Right cardiac atrium (tissue), 5 donors: Measurements from ENCODE around the gene AEBP2. TPM values are rescaled to one million over a fixed set of nuclear protein-coding genes. Genes with fewer than 3 reads are reported as not detected.
A peak's percentile ranks its signal among the peaks of the same experiment; 100 is the strongest.
"Not testable (repeated sequence)": the region's sequence is repeated elsewhere in the genome, so short reads cannot be mapped to it uniquely, and the experiment has no call there.

Experiments used
- ATAC-seq, 2 donors: fragments of 200-7000 bp; cut with Tn5 transposase; one replicate each; pipeline versions ENCODE4 v1.8.0 to v1.9.1; 2020; ENCODE audit warnings: moderate library complexity in 2 of 2, mild to moderate bottlenecking in 1 of 2
- DNase-seq, 3 donors: peaks; one replicate each; pipeline ENCODE4 v3.0.0-alpha.2; 2020
- H3K27ac ChIP-seq: one replicate; pipeline ENCODE4 v1.5.1; 2013; ENCODE audit warnings: mild to moderate bottlenecking, low read length, control low read depth, moderate library complexity
- H3K27me3 ChIP-seq: one replicate; pipeline ENCODE4 v1.6.1; 2013; ENCODE audit not compliant: control insufficient read depth, insufficient read depth
- H3K4me1 ChIP-seq: one replicate; pipeline ENCODE4 v1.6.1; 2013; ENCODE audit warnings: low read length; ENCODE audit not compliant: control insufficient read depth, insufficient read depth
- H3K4me3 ChIP-seq: one replicate; pipeline ENCODE4 v1.5.1; 2013; ENCODE audit warnings: low read length, control low read depth
- H3K9me3 ChIP-seq: one replicate; pipeline ENCODE4 v1.6.1; 2013; ENCODE audit warnings: low read length; ENCODE audit not compliant: control insufficient read depth
- WGBS: extraction: QIAGEN DNeasy Blood & Tissue Kit; methylation state at CpG from one replicate; pipeline ENCODE4 v1.1.7; 2013; 5-methylcytosine and 5-hydroxymethylcytosine counted together
- intact Hi-C, 4 donors: fragments of 100-400 bp; cut with DNase I; formaldehyde crosslinking; loops; one replicate each; pipeline versions ENCODE4 v1.11.0 to v1.14.0; 2022 to 2023
- long read RNA-seq, 4 donors: library from polyadenylated mRNA; unstranded; transcript quantifications; one replicate each; pipeline ENCODE4 v2.0.0, GENCODE V29; 2020 to 2021
- polyA plus RNA-seq: library from polyadenylated mRNA; stranded (reverse); fragments of 200-250 nt; gene quantifications from one replicate; pipeline ENCODE4 v1.2.3, GENCODE V29; 2013
- total RNA-seq, 4 donors: library from RNA; stranded (reverse); fragmentation: NEBNext Ultra II Directional; extraction: Animal tissue kit (Norgen Biotek cat#: 25700); gene quantifications; one replicate each; pipeline ENCODE4 v1.2.1, GENCODE V29; 2021
- donor health status: healthy with polysubstance abuse.
- donor health status: DM: no; HTN: yes; CAD: no.
- donor health status: DM: no; HTN: no; CAD: no.
- donor health status: DM: no; HTN: yes; CAD: no; lungs with severe emphysema.
- donor health status: DM: yes; HTN: yes; CAD: no.

AEBP2 gene, protein sequence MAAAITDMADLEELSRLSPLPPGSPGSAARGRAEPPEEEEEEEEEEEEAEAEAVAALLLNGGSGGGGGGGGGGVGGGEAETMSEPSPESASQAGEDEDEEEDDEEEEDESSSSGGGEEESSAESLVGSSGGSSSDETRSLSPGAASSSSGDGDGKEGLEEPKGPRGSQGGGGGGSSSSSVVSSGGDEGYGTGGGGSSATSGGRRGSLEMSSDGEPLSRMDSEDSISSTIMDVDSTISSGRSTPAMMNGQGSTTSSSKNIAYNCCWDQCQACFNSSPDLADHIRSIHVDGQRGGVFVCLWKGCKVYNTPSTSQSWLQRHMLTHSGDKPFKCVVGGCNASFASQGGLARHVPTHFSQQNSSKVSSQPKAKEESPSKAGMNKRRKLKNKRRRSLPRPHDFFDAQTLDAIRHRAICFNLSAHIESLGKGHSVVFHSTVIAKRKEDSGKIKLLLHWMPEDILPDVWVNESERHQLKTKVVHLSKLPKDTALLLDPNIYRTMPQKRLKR
- total RNA-seq, result 10 to 100 TPM; 30.7 to 35.3 (median 34.4) TPM
- polyA plus RNA-seq, result 11.9 TPM
- long read RNA-seq, donor 1, full-length matches to known transcripts, result 25 of 32 reads
- long read RNA-seq, donor 1, partial matches to known transcripts, result 1 of 32 reads
- long read RNA-seq, donor 1, other reads (novel, unspliced or antisense), result 6 of 32 reads
- long read RNA-seq, donor 2, full-length matches to known transcripts, result 6 of 10 reads
- long read RNA-seq, donor 2, partial matches to known transcripts, result 1 of 10 reads
- long read RNA-seq, donor 2, other reads (novel, unspliced or antisense), result 3 of 10 reads
- long read RNA-seq, donor 3, partial matches to known transcripts, result 2 of 16 reads
- long read RNA-seq, donor 3, other reads (novel, unspliced or antisense), result 13 of 16 reads
- long read RNA-seq, donor 4, full-length matches to known transcripts, result 10 of 14 reads
- long read RNA-seq, donor 4, partial matches to known transcripts, result 2 of 14 reads
- long read RNA-seq, donor 4, other reads (novel, unspliced or antisense), result 2 of 14 reads

DNA sequence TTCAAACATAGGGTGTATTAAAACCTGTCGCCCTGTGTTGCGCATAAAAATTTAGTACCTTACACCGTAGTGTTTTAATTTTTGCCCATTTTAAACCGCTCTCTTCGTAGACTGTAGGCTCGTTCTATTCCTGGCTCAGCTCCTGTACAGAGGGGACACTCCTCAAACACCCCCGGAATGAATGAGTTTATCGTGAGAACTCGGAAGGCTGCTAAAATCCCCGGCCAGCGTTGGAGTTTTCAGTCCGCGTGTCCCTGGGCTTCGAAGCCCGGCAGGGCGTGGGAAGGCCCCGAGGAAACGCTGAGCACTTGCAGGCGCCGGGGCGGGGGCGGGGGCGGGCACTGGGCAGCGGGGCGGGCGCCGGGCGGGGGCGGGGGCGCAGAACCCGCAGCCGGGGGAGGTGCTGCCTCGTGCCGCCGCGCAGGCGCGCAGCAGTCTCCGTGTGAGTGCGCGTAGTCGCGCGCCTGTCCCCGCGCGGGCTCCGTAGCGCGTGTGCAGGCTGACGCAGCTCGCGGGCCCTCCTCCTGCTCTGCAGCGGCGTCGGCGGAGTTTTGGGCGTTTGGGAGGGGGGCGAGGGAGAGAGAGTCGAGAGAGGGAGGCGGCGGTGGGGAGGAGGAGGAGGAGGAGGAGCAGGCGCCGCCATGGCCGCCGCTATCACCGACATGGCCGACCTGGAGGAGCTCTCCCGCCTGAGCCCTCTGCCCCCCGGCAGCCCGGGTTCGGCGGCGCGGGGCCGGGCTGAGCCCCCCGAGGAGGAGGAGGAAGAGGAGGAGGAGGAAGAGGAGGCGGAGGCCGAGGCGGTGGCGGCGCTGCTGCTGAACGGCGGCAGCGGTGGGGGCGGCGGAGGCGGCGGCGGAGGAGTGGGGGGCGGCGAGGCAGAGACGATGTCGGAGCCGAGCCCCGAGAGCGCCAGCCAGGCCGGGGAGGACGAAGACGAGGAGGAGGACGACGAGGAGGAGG, at the start of gene AEBP2:
Gene AEBP2 (plus strand): TSS at position 434 of the 960 bp plus-strand sequence. CDS start 208 bp downstream, at position 642.
- Histone ChIP-seq H3K4me1 (no peaks in the 10 kb centered on the region), H3K4me3 (peak within 1 kb of the TSS; percentile 76), H3K27ac (peak within 1 kb of the TSS; percentile 84), H3K27me3 (no peaks in the 10 kb centered on the region), H3K9me3 (no peaks in the 10 kb centered on the region)
- DNase-seq (peak; percentile 95 to 98 (median 98)), ATAC-seq (peak; percentile 98)
- 5% methylated on average over 102 of the region's 102 CpGs for WGBS
- intact Hi-C loops, result no loop called here

DNA sequence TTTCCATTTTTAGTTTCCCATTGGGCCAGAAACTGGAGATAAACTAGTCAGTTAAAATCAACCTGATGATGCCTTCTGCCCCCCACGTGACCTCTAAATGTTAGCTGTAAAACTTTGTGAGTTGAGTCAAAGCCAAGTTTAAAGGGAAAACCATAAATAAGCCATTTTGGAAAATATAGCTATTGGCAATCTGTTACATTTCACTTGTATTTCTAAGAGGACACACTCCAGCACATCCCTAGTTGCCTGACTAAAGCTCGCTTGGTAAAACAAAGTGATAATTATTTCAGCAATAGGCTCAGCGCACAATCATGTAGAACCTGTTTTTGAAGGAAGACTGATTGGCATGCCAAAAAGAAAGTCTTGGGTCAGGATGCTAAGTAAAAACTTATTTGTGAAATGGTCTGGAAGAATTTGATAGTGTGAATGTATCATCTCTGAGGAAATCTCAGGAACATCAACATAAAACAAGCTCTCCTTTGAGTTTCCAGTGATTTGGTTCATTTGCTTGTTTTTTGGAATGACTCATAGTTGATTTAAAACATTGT, 49.2 kb upstream of the AEBP2 start:
- WGBS, result 74% methylated on average over 3 of the region's 3 CpGs

DNA sequence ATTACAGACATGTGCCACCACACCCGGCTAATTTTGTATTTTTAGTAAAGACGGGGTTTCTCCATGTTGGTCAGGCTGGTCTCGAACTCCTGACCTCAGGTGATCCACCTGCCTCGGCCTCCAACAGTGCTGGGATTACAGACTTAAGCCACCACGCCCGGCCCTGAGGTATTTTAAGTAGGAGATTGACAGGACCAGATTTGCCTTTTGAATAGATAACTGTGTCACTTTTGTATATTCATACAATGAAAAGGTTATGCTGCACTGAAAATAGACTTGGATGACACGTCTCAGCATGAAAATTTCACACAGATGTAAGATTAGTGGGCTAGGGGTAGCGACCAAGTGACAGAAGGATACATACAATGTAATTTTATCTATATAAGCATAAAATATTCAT, 46.6 kb upstream of the AEBP2 start:
- ATAC-seq, H3K4me3 ChIP-seq, intact Hi-C loops, H3K27ac ChIP-seq, DNase-seq, H3K4me1 ChIP-seq, H3K27me3 ChIP-seq, H3K9me3 ChIP-seq: not testable (repeated sequence)
- WGBS, result 83% methylated on average over 8 of the region's 8 CpGs

More for the DNA sequence above, 49.2 kb upstream of the AEBP2 start:
- Histone ChIP-seq H3K9me3 (no peaks in the 10 kb centered on the region), H3K27ac (no peak overlapping the region), H3K4me1 (no peaks in the 10 kb centered on the region), H3K27me3 (no peaks in the 10 kb centered on the region), H3K4me3 (no peak overlapping the region)
- no peak for ATAC-seq
- intact Hi-C loops, result no loop called here
- DNase-seq, result no peak

DNA sequence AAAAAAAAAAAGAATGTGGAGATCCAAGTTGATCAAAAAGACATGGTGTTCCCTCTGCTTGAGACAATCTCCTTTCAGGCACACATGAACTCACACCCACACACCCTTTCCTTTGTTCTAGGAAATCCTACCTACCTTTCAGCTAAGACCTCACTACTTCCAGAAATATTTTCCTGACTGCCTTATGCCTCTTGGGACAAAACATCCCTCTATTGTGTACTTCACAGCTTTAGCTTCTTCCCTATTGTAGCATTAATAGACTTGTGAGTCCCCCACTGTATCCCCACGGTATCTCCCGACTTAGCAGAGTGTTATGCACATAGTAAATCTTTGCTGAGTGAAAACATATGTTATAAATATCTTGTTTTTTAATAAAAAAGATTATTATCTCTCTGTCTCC, 44.9 kb upstream of the AEBP2 start:
- no peaks in the 10 kb centered on the region for H3K4me1 ChIP-seq
- H3K4me3 ChIP-seq, result no peak overlapping the region
- no peaks in the 10 kb centered on the region for H3K9me3 ChIP-seq
- WGBS, result 57% methylated on average over 2 of the region's 2 CpGs
- intact Hi-C loops, result no loop called here
- no peak for DNase-seq
- ATAC-seq, result no peak
- no peak overlapping the region for H3K27ac ChIP-seq
- no peaks in the 10 kb centered on the region for H3K27me3 ChIP-seq

DNA sequence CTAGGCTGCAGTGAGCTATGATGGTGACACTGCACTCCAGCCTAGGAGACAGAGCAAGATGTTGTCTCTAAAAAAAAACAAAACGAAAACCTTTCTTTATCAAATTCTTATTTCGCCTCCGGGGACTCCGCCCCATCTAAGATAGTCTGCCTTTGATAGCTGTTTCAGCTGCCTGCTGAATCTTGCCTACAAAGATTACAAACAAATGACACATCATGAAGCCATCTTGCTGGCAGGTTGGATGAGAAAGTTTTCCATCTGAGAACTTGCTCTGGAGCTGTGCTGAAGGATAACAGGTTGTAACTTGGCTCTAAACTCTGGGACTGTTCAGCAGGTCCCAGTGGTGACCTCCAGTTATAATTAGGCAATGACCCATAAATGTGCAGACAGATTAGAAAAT, 41.8 kb upstream of the AEBP2 start:
- ATAC-seq (no peak), DNase-seq (no peak)
- no peak overlapping the region for H3K4me3 ChIP-seq
- no peaks in the 10 kb centered on the region for H3K9me3 ChIP-seq
- intact Hi-C loops, result no loop called here
- H3K4me1 ChIP-seq, result no peaks in the 10 kb centered on the region
- no peaks in the 10 kb centered on the region for H3K27me3 ChIP-seq
- WGBS, result 69% methylated on average over 4 of the region's 4 CpGs
- H3K27ac ChIP-seq, result no peak overlapping the region

DNA sequence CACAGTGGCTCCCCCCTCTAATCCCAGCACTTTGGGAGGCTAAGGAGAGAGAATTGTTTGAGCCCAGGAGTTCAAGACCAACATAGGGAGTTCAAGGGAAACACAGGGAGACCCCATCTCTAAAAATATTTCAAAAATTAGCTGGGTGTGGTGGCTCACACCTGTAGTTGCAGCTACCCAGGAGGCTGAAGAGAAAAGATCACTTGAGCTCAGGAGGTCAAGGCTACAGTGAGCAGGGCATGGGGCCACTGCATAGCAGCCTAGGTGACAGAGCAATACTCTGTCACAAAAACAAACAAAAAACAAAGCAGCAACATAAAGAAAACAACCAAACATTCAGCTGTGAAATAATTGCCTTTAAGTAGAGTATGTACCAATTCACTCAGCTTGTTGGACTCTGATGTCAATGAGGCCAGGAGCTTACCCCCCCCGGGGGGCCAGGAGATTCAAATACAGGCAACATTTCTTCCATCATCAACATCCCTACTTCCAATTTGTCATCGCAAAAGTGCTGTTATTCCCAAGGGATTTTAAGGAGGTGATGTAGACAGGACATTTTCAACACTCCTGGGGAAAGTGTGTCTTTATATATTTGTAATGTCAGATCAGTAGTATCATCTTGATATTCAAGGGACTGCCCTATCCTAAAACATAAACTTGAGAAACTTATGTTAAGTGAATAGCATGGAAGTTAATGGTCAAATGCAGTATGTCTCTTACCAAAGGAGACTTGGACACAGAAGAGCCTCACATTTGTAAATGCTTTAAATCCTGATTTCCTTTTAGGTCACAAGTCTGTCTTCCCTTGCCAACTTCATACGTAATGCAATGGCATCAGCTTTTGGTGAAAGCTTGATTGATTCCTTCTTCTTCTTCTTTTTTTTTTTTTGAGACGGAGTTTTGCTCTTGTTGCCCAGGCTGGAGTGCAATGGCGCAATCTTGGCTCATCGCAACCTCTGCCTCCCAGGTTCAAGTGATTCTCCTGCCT, 40.6 kb upstream of the AEBP2 start:
- no peak for ATAC-seq
- Histone ChIP-seq H3K9me3 (no peaks in the 10 kb centered on the region), H3K4me3 (no peak overlapping the region), H3K27ac (no peak overlapping the region), H3K4me1 (no peaks in the 10 kb centered on the region), H3K27me3 (no peaks in the 10 kb centered on the region)
- WGBS, result 63% methylated on average over 6 of the region's 6 CpGs
- intact Hi-C loops, result no loop called here
- no peak for DNase-seq

DNA sequence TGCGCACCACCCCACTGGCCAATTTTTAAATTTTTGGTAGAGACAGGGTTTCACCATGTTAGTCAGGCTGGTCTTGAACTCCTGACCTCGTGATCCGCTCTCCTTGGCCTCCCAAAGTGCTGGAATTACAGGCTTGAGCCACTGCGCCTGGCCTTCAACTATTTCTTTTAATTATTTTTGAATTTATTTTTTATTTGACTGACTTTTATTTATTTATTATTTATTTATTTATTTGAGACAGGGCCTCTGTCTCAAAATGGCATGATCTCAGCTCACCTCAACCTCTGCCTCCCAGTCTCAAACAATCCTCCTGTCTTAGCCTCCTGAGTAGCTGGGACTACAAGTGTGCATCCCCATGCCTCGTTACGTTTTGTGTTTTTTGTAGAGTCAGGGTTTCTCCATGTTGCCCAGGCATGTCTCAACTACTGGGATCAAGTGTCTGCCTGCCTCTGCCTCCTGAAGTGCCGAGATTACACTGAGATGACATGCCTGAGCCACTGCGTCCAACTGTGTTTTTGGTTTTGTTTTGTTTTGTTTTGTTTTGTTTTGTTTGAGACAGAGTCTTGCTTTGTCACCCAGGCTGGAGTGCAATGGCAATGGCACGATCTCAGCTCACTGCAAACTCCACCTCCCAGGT, 38.5 kb upstream of the AEBP2 start:
- H3K27me3 ChIP-seq, intact Hi-C loops, H3K4me3 ChIP-seq, H3K27ac ChIP-seq, DNase-seq, ATAC-seq, H3K9me3 ChIP-seq, H3K4me1 ChIP-seq: not testable (repeated sequence)
- 96% methylated on average over 9 of the region's 9 CpGs for WGBS

DNA sequence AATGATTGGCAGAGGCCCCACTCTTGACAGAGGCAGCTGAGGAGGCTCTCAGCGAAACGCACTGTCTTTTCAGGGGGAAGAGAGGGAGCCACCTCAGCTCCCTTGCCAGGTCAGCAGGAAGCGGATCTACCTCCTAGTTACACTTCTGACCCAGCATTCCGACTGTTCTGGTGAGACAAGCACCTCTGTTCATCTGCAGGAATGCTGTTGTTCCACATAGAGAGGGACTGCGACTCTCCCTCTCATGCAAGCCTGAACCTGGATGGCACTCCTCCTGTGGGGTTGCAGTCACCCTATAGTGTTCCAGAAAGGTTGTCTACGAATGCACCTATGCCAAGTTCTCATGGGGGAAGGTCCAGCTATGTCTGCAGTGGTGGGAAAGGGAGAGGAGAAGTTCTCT, 37.1 kb upstream of the AEBP2 start:
- DNase-seq (no peak), ATAC-seq (no peak)
- 91% methylated on average over 6 of the region's 6 CpGs for WGBS
- Histone ChIP-seq H3K9me3 (no peaks in the 10 kb centered on the region), H3K4me3 (no peak overlapping the region), H3K27ac (no peak overlapping the region), H3K27me3 (no peaks in the 10 kb centered on the region), H3K4me1 (no peaks in the 10 kb centered on the region)
- intact Hi-C loops, result no loop called here

DNA sequence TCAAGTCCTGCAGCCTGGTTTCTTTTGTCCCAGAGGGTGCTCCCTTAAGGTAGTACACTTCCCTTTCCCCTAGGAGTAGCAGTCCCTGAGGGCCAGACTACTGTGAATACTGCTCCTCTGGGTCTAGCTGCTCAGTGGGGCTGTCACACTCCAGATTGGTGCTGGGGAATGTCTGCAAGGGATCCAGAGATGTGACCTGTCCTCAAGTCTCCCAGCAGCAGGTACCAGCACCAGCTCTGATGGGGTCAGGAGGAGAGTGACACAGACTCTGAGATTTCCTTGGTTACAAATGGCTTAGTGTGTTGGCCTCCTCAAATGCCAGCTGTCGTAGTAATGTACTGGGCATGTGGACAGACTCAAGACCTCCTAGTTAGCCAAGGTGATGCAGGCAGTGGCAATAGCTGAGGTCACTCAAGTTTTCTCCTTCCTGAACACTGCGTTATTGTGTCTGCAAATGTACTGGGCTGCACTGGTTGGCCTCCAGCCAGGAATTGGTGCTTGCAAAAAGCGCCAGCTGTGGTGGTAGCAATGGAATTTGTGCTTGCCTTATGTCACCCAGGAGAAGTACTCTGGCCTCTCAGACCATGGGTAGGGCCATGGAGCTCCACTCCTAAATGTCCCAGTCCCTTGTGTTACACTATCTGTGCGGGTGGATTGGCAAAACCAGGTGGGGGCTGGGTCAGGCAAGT, 36.4 kb upstream of the AEBP2 start:
- Histone ChIP-seq H3K4me3 (no peak overlapping the region), H3K9me3 (no peaks in the 10 kb centered on the region), H3K4me1 (no peaks in the 10 kb centered on the region), H3K27me3 (no peaks in the 10 kb centered on the region), H3K27ac (no peak overlapping the region)
- peak in 2 of 3 donors; percentile 18 to 51 for DNase-seq
- intact Hi-C loops, result no loop called here
- WGBS, result 63% methylated on average over 4 of the region's 4 CpGs
- ATAC-seq, result peak; percentile 32 to 55
